Smooth muscle cell (in vitro differentiated cells): ENCODE measurements around the gene CUBN. TPM values are rescaled to one million over a fixed set of nuclear protein-coding genes. Genes with fewer than 3 reads are reported as not detected.
A peak's percentile ranks its signal among the peaks of the same experiment; 100 is the strongest.

Experiments used
- DNase-seq: peaks from one replicate; lab custom pipeline; 2025; ENCODE audit not compliant: unreplicated experiment; lab: John Stamatoyannopoulos, UW
- H2AFZ ChIP-seq: fragments of 200-600 bp; sonication (generic); 2 replicates; pipeline ENCODE4 v1.6.0; 2016; ENCODE audit warnings: antibody characterized with exemption, low read depth, mild to moderate bottlenecking
- H3F3A ChIP-seq: fragments of 200-600 bp; sonication (generic); 2 replicates; pipeline ENCODE4 v1.6.0; 2017; ENCODE audit warnings: antibody characterized with exemption, low read depth
- H3K27ac ChIP-seq: fragments of 200-600 bp; sonication (generic); 2 replicates; pipeline ENCODE4 v1.5.1; 2016; ENCODE audit warnings: low read depth, mild to moderate bottlenecking
- H3K27me3 ChIP-seq: fragments of 200-600 bp; sonication (generic); 2 replicates; pipeline ENCODE4 v1.6.1; 2016; ENCODE audit warnings: low read depth, mild to moderate bottlenecking
- H3K36me3 ChIP-seq: fragments of 200-600 bp; sonication (generic); 2 replicates; pipeline ENCODE4 v1.5.1; 2016; ENCODE audit warnings: low read depth
- H3K4me1 ChIP-seq: fragments of 200-600 bp; sonication (generic); 2 replicates; pipeline ENCODE4 v1.5.1; 2016; ENCODE audit warnings: low read depth
- H3K4me2 ChIP-seq: fragments of 200-600 bp; sonication (generic); 2 replicates; pipeline ENCODE4 v1.6.0; 2016; ENCODE audit warnings: mild to moderate bottlenecking
- H3K4me3 ChIP-seq: fragments of 200-600 bp; sonication (generic); 2 replicates; pipeline ENCODE4 v1.5.1; 2016; ENCODE audit warnings: mild to moderate bottlenecking
- H3K79me2 ChIP-seq: fragments of 200-600 bp; sonication (generic); 2 replicates; pipeline ENCODE4 v1.6.0; 2016; ENCODE audit warnings: low read depth, mild to moderate bottlenecking
- H3K9ac ChIP-seq: fragments of 200-600 bp; sonication (generic); 2 replicates; pipeline ENCODE4 v1.6.0; 2016; ENCODE audit warnings: low read depth
- H3K9me3 ChIP-seq: fragments of 200-600 bp; sonication (generic); replicated peaks from 2 replicates; pipeline ENCODE4 v1.5.1; 2016; ENCODE audit warnings: low read depth
- H4K20me1 ChIP-seq: fragments of 200-600 bp; sonication (generic); 2 replicates; pipeline ENCODE4 v1.6.0; 2016; ENCODE audit warnings: low read depth
- CTCF ChIP-seq: fragments of 200-600 bp; sonication (generic); IDR thresholded peaks from 2 replicates; pipeline ENCODE4 v1.5.1; 2017; ENCODE audit warnings: borderline replicate concordance, mild to moderate bottlenecking, antibody characterized with exemption; ENCODE audit not compliant: insufficient read depth, poor library complexity, severe bottlenecking
- WGBS: methylation state at CpG from one replicate; pipeline ENCODE4 v1.1.7; 2016; ENCODE audit warnings: low lambda C conversion rate; 5-methylcytosine and 5-hydroxymethylcytosine counted together
- polyA plus RNA-seq: library from polyadenylated mRNA; unstranded; fragments of >200 nt; fragmentation: Nextera tagmentation; extraction: Ambion mirVana; gene quantifications from 2 replicates; pipeline ENCODE4 v1.2.1, GENCODE V29; 2016
- total RNA-seq: library from RNA; depleted of rRNA; stranded (reverse); fragments of >200 nt; gene quantifications from 2 replicates; pipeline ENCODE4 v1.2.3, GENCODE V29; 2014

The CUBN gene
- total RNA-seq (1.7 and 4.7 TPM in 2 replicates), polyA plus RNA-seq (0.33 and 0.62 TPM in 2 replicates)

DNA sequence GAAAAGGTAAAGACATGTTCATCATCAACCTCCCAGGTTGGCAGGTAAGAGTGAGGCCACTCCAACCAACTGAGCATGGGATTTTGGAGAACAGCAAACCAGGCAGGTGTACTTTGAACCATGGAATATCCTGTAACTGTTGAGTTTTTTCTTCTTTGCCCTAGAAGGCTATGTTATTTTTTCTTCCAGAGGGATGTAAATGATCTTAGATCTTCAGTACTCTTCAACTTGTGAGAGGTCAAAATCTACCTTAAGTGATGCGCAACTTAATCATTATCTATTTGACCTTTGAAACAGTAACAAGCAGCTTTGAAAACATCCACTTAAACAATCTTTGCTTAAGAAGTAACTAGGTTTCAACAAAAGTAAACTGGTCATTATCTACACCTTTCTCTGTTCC, at the start of gene CUBN:
Gene CUBN, minus strand, starts transcription at position 71 of the 400 bp plus-strand sequence. Its CDS starts 46 bp downstream, at position 25.
- Histone ChIP-seq H3K27me3 (no peaks in the 10 kb centered on the region), H3K9me3 (no peaks in the 10 kb centered on the region), H3F3A (no peaks in the 10 kb centered on the region), H3K27ac (no peak within 1 kb of the TSS), H3K4me3 (no peak within 1 kb of the TSS), H3K9ac (no peak within 1 kb of the TSS), H3K4me2 (no peak within 1 kb of the TSS), H4K20me1 (no peaks in the 10 kb centered on the region), H3K4me1 (peaks cover 5% of the 10 kb centered on the region), H3K36me3 (no peaks in the 10 kb centered on the region), H3K79me2 (no peaks in the 10 kb centered on the region), H2AFZ (no peak within 1 kb of the TSS)
- WGBS, result 97% methylated on average over 1 of the region's 1 CpG
- no peak for DNase-seq
- TF ChIP-seq CTCF, result no peak

GRCh38 chr10:17179002-17179401, 49.4 kb upstream of the CUBN start:
- no peaks in the 10 kb centered on the region for H3K79me2 ChIP-seq
- peaks cover 11% of the 10 kb centered on the region for H3K4me1 ChIP-seq
- H3K4me2 ChIP-seq, result peak overlapping the region; percentile 65
- WGBS, result 24% methylated on average over 3 of the region's 3 CpGs
- TF ChIP-seq CTCF, result no peak
- H3K4me3 ChIP-seq, result no peak overlapping the region
- H3F3A ChIP-seq, result no peaks in the 10 kb centered on the region
- no peak overlapping the region for H3K27ac ChIP-seq
- no peaks in the 10 kb centered on the region for H4K20me1 ChIP-seq
- DNase-seq, result no peak
- H3K36me3 ChIP-seq, result no peaks in the 10 kb centered on the region
- H3K9me3 ChIP-seq, result no peaks in the 10 kb centered on the region
- H3K9ac ChIP-seq, result no peak overlapping the region
- H2AFZ ChIP-seq, result no peak overlapping the region
- no peaks in the 10 kb centered on the region for H3K27me3 ChIP-seq

DNA sequence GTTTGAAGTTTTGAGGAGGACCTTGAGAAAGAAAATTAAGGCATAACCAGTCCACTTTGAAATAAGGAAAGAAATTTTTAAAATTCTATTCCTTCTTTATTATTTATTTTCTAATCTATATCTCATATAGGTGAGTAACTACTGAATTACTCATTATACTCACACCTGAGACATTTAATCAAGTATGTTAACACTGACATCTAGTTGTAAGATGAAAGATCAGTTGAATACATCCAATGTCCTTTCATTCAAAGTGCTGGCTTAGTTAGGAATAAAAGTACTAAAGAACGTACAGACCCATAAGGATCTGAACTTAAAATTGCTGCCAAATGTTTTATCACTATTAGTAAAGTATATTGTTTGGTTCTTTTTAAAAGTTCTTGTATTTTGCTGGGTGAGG, 48.4 kb upstream of the CUBN start:
- no peak overlapping the region for H3K9ac ChIP-seq
- no peaks in the 10 kb centered on the region for H3K79me2 ChIP-seq
- WGBS, result 98% methylated on average over 1 of the region's 1 CpG

More for the DNA sequence above, 48.4 kb upstream of the CUBN start:
- H3K9me3 ChIP-seq, result no peaks in the 10 kb centered on the region
- no peak for TF ChIP-seq CTCF
- no peak for DNase-seq
- H3K27ac ChIP-seq, result no peak overlapping the region
- H3F3A ChIP-seq, result no peaks in the 10 kb centered on the region
- no peaks in the 10 kb centered on the region for H3K27me3 ChIP-seq
- no peak overlapping the region for H3K4me2 ChIP-seq
- H4K20me1 ChIP-seq, result no peaks in the 10 kb centered on the region
- H3K4me3 ChIP-seq, result no peak overlapping the region
- H2AFZ ChIP-seq, result no peak overlapping the region
- no peaks in the 10 kb centered on the region for H3K36me3 ChIP-seq
- H3K4me1 ChIP-seq, result peaks cover 11% of the 10 kb centered on the region
